Raji (cell line): ENCODE results near the gene AP3B1.

Experiments
- POLR2A ChIP-seq: IDR thresholded peaks from 2 replicates; pipeline ENCODE4 v1.6.1; 2011; ENCODE audit warnings: low read depth, low read length, control low read depth; ENCODE audit not compliant: insufficient read depth

The AP3B1 gene

GRCh38 chr5:78224358-78224757 lies 70.1 kb downstream of the AP3B1 start:
- no peak for TF ChIP-seq POLR2A

- TF ChIP-seq POLR2A: no peak
Observed at GRCh38 chr5:78221964-78222451, 72.5 kb downstream of the AP3B1 start.

- no peak for TF ChIP-seq POLR2A
Observed at GRCh38 chr5:78221467-78221866, 73.0 kb downstream of the AP3B1 start.

GRCh38 chr5:78215972-78216371 lies 78.5 kb downstream of the AP3B1 start:
- no peak for TF ChIP-seq POLR2A

DNA sequence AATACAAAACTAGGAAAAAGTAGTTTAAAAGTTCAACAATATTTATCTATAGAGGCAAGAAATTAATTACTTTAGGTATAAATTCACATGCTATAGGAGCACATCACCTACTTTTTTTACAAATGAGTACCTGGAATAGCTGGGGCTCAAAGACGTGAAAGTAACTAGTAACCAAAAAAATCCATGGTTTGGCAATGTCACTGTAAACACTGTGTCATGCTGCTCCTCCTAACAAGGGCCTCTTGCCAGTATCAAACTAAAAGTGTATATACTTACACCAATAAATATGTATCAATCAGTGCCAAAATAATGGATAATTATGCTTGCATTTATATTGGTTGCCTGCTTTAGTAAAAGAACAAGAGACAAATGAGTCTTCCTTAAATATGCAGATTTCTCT lies 78.9 kb downstream of the AP3B1 start:
- no peak for TF ChIP-seq POLR2A

DNA sequence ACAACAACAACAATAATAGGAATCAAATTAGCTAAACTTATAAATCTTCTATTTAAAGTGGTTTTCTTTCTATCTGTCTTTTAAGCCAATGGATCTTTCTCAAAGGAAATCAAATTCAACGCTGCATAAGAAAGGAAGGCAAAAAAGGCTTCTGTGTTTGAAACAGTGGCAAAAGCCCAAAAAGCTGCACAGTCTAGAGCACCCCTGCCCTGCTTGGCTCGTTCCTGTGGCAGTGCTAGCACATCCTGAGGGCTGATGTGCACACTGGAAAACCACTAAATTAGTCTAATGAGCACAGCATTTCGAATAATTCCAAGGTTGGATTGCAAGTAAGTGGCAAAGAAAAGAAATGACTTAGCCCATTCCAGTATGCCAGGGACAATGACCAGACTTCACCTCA lies 80.7 kb downstream of the AP3B1 start:
- TF ChIP-seq POLR2A: no peak

DNA sequence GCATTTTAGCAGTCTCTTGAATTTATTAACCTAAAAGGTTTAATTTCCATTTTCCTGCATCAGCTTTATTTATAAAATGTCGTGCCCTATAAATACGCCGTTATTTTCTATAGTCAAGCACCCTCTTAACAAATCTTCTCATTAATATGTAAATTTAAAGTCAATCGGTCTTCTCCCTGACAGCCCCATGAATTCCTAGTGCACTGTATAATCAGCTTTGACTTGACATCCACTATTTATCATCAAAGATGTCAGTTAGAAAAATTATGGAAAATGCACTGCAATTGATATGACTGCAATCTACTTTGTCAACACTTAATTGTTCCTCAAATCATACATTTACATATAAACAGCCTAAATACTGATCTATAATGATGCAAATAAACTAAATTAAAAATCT lies 83.4 kb downstream of the AP3B1 start:
- TF ChIP-seq POLR2A: no peak

GRCh38 chr5:78204241-78204640 lies 90.3 kb downstream of the AP3B1 start:
- no peak for TF ChIP-seq POLR2A

- no peak for TF ChIP-seq POLR2A
Observed at GRCh38 chr5:78203815-78204214, 90.7 kb downstream of the AP3B1 start.

- no peak for TF ChIP-seq POLR2A
Observed at GRCh38 chr5:78190402-78190801, 104.1 kb downstream of the AP3B1 start.

- TF ChIP-seq POLR2A: no peak
Observed at GRCh38 chr5:78187172-78187571, 107.3 kb downstream of the AP3B1 start.

DNA sequence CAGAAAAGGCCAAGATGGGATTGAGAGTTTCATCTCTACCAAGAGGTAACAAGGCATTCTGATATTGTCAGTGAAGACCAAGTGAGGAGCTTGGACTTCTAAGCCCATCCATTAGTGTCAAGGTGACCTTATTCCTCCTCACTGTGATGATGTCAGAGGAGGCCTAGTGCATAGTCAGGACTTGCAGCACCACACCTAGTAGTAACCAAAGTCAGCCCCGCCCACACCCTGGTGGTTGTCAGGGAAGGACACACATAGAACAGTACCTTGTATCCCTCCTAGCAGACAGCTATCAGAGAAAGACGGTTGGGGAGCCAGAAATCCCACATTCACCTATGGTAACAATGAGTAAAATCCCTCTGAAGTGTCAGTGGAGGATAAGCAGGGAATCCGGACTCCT lies 111.7 kb downstream of the AP3B1 start:
- no peak for TF ChIP-seq POLR2A

- TF ChIP-seq POLR2A: no peak
Observed at GRCh38 chr5:78178356-78178755, 116.1 kb downstream of the AP3B1 start.

GRCh38 chr5:78162253-78162862 lies 132.1 kb downstream of the AP3B1 start:
- TF ChIP-seq POLR2A: no peak

DNA sequence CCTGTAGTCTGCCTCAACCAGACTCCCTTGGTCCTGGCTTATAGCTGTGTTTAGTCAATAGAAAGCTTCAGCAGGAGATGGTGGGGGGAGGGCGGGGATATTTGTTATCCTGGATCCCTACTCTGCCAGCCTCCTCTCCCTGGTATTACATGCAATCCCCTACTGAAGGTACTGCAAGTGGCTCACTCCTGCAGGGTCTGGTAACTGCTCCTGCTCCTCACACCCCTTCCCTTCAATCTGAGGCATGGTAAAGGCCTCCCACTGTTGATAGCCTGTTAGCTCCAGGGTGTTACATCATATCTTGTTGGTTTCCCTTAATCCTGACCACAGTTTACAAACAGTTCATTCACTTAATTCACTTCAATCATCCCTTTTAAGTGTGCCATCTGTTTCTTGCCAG lies 137.5 kb downstream of the AP3B1 start:
- TF ChIP-seq POLR2A: no peak

GRCh38 chr5:78151594-78152271 lies 142.8 kb downstream of the AP3B1 start:
- no peak for TF ChIP-seq POLR2A

DNA sequence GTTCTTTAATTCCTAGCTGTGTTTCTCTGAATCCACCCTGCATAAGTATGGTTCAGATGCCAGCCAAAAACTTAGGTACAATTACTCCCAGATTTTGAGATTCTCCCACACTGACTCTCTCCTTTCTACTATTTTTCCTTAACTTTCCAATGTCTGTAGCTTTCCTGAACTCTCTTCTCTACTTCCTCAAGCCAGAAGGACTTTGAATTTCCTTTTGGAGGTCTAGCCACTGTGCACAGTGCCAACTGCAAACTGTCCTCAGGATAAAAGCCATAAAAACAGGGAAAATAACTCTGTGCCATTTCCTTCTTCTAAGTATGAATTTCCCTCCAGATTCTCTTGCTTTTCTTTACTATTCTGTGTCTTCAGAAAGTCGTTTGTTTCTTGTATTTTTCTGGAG lies 157.2 kb downstream of the AP3B1 start:
- no peak for TF ChIP-seq POLR2A

- TF ChIP-seq POLR2A: no peak
Observed at GRCh38 chr5:78133423-78133822, 161.1 kb downstream of the AP3B1 start.

GRCh38 chr5:78132507-78132906 lies 162.0 kb downstream of the AP3B1 start:
- TF ChIP-seq POLR2A: no peak
